ENCODE results near the gene PRKAR2B. TPM values are rescaled to one million over a fixed set of nuclear protein-coding genes. Genes with fewer than 3 reads are reported as not detected.

Gene PRKAR2B
- total RNA-seq, 1 donor from 2014 or later: 14.6 TPM

DNA sequence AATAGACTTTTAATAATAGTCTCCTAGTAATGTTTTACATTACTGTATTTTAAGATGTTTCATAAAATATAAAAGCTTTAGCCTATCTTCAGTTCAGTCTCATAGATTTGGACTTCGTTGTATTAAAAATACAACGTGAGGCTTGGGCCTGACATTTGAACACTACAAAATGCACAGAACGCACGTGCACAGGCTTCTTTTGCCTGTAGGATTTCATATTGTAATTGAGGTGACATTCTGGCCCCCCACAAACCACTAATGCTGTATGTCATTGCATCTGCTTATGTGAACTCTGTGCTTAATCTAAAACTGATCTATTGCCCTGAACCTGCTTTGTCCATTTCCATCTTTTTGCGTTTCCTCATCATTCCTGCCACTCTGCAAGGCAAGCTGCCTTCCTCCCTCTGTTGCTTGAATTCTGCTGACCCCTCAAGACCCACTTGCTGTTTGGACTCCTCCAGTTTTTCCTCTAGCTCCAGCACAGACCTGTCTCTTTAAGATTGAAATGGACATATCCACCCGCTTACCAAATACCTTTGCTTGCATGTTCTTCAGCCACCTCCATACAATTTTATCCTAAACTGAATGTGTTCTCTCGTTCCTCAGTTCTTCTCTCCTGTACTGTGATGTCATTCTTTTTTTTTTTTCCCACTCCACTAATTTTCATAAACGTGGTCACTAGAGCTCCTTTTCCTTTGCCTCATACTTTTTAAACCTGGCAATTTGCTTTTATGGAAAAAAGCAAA lies 12.4 kb downstream of the PRKAR2B start:
- no peaks in the 10 kb centered on the region for H3K9me3 Mint-ChIP-seq (ENCODE audit: unreplicated experiment)
- H3K27ac Mint-ChIP-seq (ENCODE audit: unreplicated experiment): no peak overlapping the region
- H3K4me3 Mint-ChIP-seq (ENCODE audit: unreplicated experiment): no peak overlapping the region
- TF ChIP-seq, protein P1, sequence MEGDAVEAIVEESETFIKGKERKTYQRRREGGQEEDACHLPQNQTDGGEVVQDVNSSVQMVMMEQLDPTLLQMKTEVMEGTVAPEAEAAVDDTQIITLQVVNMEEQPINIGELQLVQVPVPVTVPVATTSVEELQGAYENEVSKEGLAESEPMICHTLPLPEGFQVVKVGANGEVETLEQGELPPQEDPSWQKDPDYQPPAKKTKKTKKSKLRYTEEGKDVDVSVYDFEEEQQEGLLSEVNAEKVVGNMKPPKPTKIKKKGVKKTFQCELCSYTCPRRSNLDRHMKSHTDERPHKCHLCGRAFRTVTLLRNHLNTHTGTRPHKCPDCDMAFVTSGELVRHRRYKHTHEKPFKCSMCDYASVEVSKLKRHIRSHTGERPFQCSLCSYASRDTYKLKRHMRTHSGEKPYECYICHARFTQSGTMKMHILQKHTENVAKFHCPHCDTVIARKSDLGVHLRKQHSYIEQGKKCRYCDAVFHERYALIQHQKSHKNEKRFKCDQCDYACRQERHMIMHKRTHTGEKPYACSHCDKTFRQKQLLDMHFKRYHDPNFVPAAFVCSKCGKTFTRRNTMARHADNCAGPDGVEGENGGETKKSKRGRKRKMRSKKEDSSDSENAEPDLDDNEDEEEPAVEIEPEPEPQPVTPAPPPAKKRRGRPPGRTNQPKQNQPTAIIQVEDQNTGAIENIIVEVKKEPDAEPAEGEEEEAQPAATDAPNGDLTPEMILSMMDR (IDR thresholded peaks at IDR 0.05; ENCODE audit: partially characterized antibody, unreplicated experiment): no peak
- peaks cover 3% of the 10 kb centered on the region for H3K4me1 Mint-ChIP-seq (ENCODE audit: low read depth, unreplicated experiment)
- DNase-seq: no peak
- H3K36me3 Mint-ChIP-seq (ENCODE audit: unreplicated experiment): peaks cover 3% of the 10 kb centered on the region
- no peaks in the 10 kb centered on the region for H3K27me3 Mint-ChIP-seq (ENCODE audit: unreplicated experiment)

DNA sequence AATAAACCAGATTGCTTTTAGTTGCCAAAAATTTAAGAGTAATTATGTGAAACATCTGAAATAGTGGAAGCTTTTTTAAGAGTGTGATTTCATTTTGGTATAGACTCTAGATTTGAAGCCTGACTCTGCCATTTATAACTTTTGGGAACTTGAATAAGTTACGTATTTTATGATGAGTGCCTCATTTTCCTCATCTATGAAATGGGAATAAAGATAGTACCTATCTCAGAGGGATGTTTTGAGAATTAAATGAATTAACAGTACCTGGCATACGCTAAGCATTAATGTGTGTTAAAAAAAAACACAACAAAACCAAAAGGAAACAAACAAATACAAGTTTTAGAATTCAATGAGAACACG lies 12.9 kb downstream of the PRKAR2B start:
- Mint-ChIP-seq H3K9me3 (ENCODE audit: unreplicated experiment) (no peaks in the 10 kb centered on the region), H3K4me3 (ENCODE audit: unreplicated experiment) (no peak overlapping the region), H3K36me3 (ENCODE audit: unreplicated experiment) (peaks cover 3% of the 10 kb centered on the region), H3K4me1 (ENCODE audit: low read depth, unreplicated experiment) (peaks cover 2% of the 10 kb centered on the region), H3K27ac (ENCODE audit: unreplicated experiment) (no peak overlapping the region), H3K27me3 (ENCODE audit: unreplicated experiment) (no peaks in the 10 kb centered on the region)
- TF ChIP-seq, protein P1 (IDR thresholded peaks at IDR 0.05; ENCODE audit: partially characterized antibody, unreplicated experiment): no peak
- DNase-seq: no peak

DNA sequence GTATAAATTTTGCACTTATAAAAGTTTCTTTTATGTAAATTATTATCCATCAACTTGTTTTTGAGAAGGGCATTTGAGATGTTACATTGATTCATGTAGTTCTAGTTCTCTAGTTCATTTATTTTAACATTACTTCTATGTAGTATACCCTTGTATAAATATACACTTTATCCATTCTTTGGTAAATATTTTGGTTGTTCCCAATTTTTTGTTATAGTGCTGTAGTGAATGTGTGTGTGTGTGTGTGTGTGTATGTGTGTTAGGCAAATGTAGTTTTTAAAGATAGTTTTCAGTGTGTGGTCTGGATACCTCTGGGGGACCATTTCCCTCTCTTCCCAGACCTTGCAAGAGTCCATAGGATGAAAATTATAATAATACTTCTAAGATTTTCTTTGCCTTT lies 15.0 kb downstream of the PRKAR2B start:
- H3K27ac Mint-ChIP-seq (ENCODE audit: unreplicated experiment): no peak overlapping the region
- TF ChIP-seq, protein P1 (IDR thresholded peaks at IDR 0.05; ENCODE audit: partially characterized antibody, unreplicated experiment): no peak
- peaks cover 3% of the 10 kb centered on the region for H3K36me3 Mint-ChIP-seq (ENCODE audit: unreplicated experiment)
- H3K4me3 Mint-ChIP-seq (ENCODE audit: unreplicated experiment): no peak overlapping the region
- DNase-seq: no peak
- no peaks in the 10 kb centered on the region for H3K4me1 Mint-ChIP-seq (ENCODE audit: low read depth, unreplicated experiment)
- no peaks in the 10 kb centered on the region for H3K27me3 Mint-ChIP-seq (ENCODE audit: unreplicated experiment)
- no peaks in the 10 kb centered on the region for H3K9me3 Mint-ChIP-seq (ENCODE audit: unreplicated experiment)

DNA sequence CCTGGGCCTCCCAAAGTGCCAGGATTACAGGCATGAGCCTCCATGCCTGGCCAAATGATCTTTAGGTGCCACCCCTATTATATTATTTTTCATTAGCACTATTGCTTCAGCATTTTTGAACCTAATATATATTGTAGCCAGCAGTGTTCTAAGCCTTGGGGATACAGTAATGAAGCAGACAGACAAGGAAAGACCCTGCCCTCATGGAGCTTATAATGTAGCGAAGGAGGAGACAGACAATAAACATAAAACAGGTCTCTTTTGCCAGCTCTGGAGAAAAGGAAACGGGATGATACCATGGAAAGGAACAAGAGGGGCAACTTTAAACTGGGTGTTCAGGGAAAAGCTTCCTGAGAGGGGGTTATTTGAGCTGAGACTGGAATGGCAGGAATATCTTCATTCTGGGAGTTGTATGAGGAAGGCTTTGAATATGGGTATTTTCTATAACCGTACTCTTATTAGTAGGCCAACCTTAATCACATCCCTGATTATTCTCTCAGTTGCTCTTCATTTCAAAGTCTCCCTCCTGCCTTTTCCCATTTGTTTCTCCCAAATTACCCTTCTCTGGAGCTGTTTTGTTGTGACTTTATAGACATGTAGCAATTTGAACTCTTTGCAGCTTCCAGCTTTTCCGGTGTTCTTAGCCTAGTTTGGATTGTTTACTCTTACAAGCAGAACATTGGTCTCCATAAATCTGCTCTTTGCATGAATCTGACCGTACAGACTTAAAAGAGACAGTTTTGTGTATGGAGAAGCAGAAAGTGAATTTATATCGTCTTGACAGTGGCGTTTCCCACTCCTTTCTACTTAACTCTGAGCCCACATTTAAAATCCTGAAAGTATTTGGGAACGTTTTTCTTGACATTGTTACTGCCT lies 19.0 kb downstream of the PRKAR2B start:
- H3K36me3 Mint-ChIP-seq (ENCODE audit: unreplicated experiment): no peaks in the 10 kb centered on the region
- TF ChIP-seq, protein P1 (IDR thresholded peaks at IDR 0.05; ENCODE audit: partially characterized antibody, unreplicated experiment): no peak
- DNase-seq: no peak
- H3K9me3 Mint-ChIP-seq (ENCODE audit: unreplicated experiment): no peaks in the 10 kb centered on the region
- H3K4me3 Mint-ChIP-seq (ENCODE audit: unreplicated experiment): no peak overlapping the region
- no peak overlapping the region for H3K27ac Mint-ChIP-seq (ENCODE audit: unreplicated experiment)
- no peaks in the 10 kb centered on the region for H3K27me3 Mint-ChIP-seq (ENCODE audit: unreplicated experiment)
- no peaks in the 10 kb centered on the region for H3K4me1 Mint-ChIP-seq (ENCODE audit: low read depth, unreplicated experiment)

DNA sequence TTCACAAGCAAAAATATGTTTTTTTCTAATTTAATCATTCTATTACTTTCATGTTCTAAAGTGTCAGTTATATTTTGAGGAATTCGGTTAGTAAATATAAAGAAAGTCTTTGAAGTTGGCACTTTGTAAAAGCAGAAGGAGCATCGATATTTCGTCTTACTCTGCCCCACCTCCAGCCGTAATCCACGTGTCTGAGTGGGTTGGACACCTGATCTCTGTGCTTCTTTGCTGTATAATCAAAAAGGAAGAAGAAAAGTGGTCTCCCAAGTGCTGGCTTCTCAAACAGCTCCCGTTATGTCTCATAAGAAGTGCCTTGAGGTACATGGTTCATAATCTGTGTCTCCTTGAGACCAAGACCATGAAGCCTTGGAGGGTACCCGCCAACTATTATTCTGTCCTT lies 19.8 kb downstream of the PRKAR2B start:
- H3K36me3 Mint-ChIP-seq (ENCODE audit: unreplicated experiment): no peaks in the 10 kb centered on the region
- TF ChIP-seq, protein P1 (IDR thresholded peaks at IDR 0.05; ENCODE audit: partially characterized antibody, unreplicated experiment): no peak
- H3K27me3 Mint-ChIP-seq (ENCODE audit: unreplicated experiment): no peaks in the 10 kb centered on the region
- no peak for DNase-seq
- no peak overlapping the region for H3K4me3 Mint-ChIP-seq (ENCODE audit: unreplicated experiment)
- no peak overlapping the region for H3K27ac Mint-ChIP-seq (ENCODE audit: unreplicated experiment)
- no peaks in the 10 kb centered on the region for H3K9me3 Mint-ChIP-seq (ENCODE audit: unreplicated experiment)
- peaks cover under 1% of the 10 kb centered on the region for H3K4me1 Mint-ChIP-seq (ENCODE audit: low read depth, unreplicated experiment)
